GM23248 (cell line): ENCODE data around the gene SCAANT1. TPM values are rescaled to one million over a fixed set of nuclear protein-coding genes. Genes with fewer than 3 reads are reported as not detected.

ENCODE experiments used
- DNase-seq: peaks from one replicate; pipeline ENCODE4 v3.0.0-alpha.2; 2015
- H2AFZ ChIP-seq: fragments of 200-600 bp; sonication (generic); 2 replicates; pipeline ENCODE4 v1.6.1; 2016; ENCODE audit warnings: antibody characterized with exemption
- H3F3A ChIP-seq: fragments of 200-600 bp; sonication (generic); 2 replicates; pipeline ENCODE4 v1.6.1; 2016; ENCODE audit warnings: mild to moderate bottlenecking, antibody characterized with exemption, mixed run types; ENCODE audit not compliant: insufficient read depth
- H3K27ac ChIP-seq: fragments of 200-600 bp; sonication (generic); 2 replicates; pipeline ENCODE4 v1.5.1; 2016; ENCODE audit warnings: mild to moderate bottlenecking
- H3K27me3 ChIP-seq: fragments of 200-600 bp; sonication (generic); replicated peaks from 2 replicates; pipeline ENCODE4 v1.6.1; 2016; ENCODE audit warnings: mild to moderate bottlenecking; ENCODE audit not compliant: insufficient read depth
- H3K36me3 ChIP-seq: fragments of 200-600 bp; sonication (generic); 2 replicates; pipeline ENCODE4 v1.6.1; 2016; ENCODE audit warnings: low read depth, mild to moderate bottlenecking
- H3K4me1 ChIP-seq: fragments of 200-600 bp; sonication (generic); 2 replicates; pipeline ENCODE4 v1.6.1; 2016; ENCODE audit warnings: mild to moderate bottlenecking; ENCODE audit not compliant: insufficient read depth
- H3K4me2 ChIP-seq: fragments of 200-600 bp; sonication (generic); one replicate; pipeline ENCODE4 v1.6.1; 2016; ENCODE audit warnings: mild to moderate bottlenecking; ENCODE audit not compliant: unreplicated experiment
- H3K4me3 ChIP-seq: fragments of 200-600 bp; sonication (generic); 2 replicates; pipeline ENCODE4 v1.5.1; 2016; ENCODE audit warnings: mild to moderate bottlenecking
- H3K79me2 ChIP-seq: fragments of 200-600 bp; sonication (generic); 2 replicates; pipeline ENCODE4 v1.6.1; 2016; ENCODE audit warnings: mild to moderate bottlenecking; ENCODE audit not compliant: insufficient read depth
- H3K9ac ChIP-seq: fragments of 200-600 bp; sonication (generic); 2 replicates; pipeline ENCODE4 v1.6.1; 2016; ENCODE audit warnings: mild to moderate bottlenecking
- H3K9me2 ChIP-seq: fragments of 200-600 bp; sonication (generic); 2 replicates; pipeline ENCODE4 v1.6.1; 2016; ENCODE audit warnings: mixed run types, mild to moderate bottlenecking, moderate library complexity; ENCODE audit not compliant: insufficient read depth
- H3K9me3 ChIP-seq: fragments of 200-600 bp; sonication (generic); one replicate; pipeline ENCODE4 v1.6.1; 2017; ENCODE audit warnings: low read depth
- H4K20me1 ChIP-seq: fragments of 200-600 bp; sonication (generic); 2 replicates; pipeline ENCODE4 v1.6.0; 2016; ENCODE audit not compliant: insufficient read depth
- EZH2 ChIP-seq: fragments of 200-600 bp; sonication (generic); IDR thresholded peaks from 2 replicates; pipeline ENCODE4 v1.6.1; 2018; ENCODE audit warnings: antibody characterized with exemption, mild to moderate bottlenecking; ENCODE audit not compliant: insufficient read depth, poor library complexity, severe bottlenecking
- EZH2phosphoT487 ChIP-seq: fragments of 200-600 bp; sonication (generic); IDR thresholded peaks from 2 replicates; pipeline ENCODE4 v1.6.1; 2018; ENCODE audit warnings: antibody characterized with exemption, moderate library complexity, mild to moderate bottlenecking, low read depth; ENCODE audit not compliant: insufficient read depth
- WGBS, 2 experiments: methylation state at CpG; one replicate each; pipeline ENCODE4 v1.1.6; 2015 to 2017; ENCODE audit warnings: low lambda C conversion rate in 2 of 2, low coverage in 1 of 2; ENCODE audit errors: missing lambda C conversion rate in 2 of 2; 5-methylcytosine and 5-hydroxymethylcytosine counted together
- in situ Hi-C: fragments of 300-500 bp; cut with MboI; formaldehyde crosslinking; loops from 2 replicates; pipeline ENCODE4 v1.15.0; 2020
- polyA plus RNA-seq: library from polyadenylated mRNA; unstranded; fragments of >200 nt; fragmentation: Nextera tagmentation; extraction: Ambion mirVana; gene quantifications from 2 replicates; pipeline ENCODE4 v1.2.1, GENCODE V29; 2016
- total RNA-seq: library from RNA; depleted of rRNA; stranded (reverse); fragments of >200 nt; shearing (Covaris generic); gene quantifications from 2 replicates; pipeline ENCODE4 v1.2.3, GENCODE V29; 2014

Gene SCAANT1
- total and polyA plus RNA-seq, 2 experiments from 2014 or later, result not detected

DNA sequence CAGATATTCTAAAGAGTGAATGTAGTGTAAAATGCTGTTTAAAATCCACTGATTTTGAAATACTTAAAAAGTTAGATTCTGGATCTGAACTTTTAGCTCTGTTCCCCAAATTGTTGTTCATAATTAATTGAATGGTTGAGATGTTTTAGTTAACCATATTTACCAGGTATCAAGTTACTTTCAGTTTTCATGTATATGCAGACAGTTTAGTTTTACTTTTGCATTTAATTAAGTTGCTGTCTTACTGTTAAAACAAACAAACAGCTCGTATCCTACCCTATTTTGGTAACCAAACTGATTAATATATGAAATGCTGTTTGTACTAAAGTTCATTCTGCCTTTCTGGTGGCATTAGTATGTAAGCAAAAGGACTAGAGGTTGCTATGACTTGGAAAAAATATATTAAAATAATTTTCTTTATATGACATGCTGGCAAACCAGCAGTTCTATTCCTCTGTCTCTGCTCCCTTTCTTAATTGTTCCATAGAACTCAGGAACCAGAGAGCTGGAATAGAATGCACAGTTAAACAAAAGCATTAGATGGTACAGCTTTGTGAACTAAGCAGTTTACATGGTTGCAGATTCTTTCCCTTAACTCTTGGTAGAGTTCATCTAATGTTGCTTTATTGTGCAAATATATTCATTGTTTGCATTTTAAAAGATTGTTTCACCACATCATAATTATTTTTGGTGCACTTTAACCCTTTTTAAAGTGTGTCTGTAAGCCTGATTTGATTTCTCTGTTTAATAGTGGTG is 39.5 kb upstream of the SCAANT1 start:
- H3K4me1 ChIP-seq, result peaks cover 43% of the 10 kb centered on the region
- H3K9ac ChIP-seq, result no peak overlapping the region
- H3K36me3 ChIP-seq, result no peaks in the 10 kb centered on the region
- WGBS, 2 experiments, result 43 to 45% methylated on average over 1 of the region's 1 CpG
- TF ChIP-seq EZH2phosphoT487, result no peak
- no peak for TF ChIP-seq EZH2
- no peak overlapping the region for H3K4me3 ChIP-seq
- peaks cover 94% of the 10 kb centered on the region for H3K79me2 ChIP-seq
- peak overlapping the region; percentile 3; the same call in 1 of the 2 replicates for H3K27ac ChIP-seq
- peak overlapping the region; percentile 10 for H3K4me2 ChIP-seq
- no peak for DNase-seq
- no peaks in the 10 kb centered on the region for H3K9me3 ChIP-seq
- H3K9me2 ChIP-seq, result no peaks in the 10 kb centered on the region
- no peak overlapping the region for H2AFZ ChIP-seq
- 0 out of 2 replicates have a peak, but pooled peaks cover 6% of the 10 kb centered on the region for H3F3A ChIP-seq
- H4K20me1 ChIP-seq, result no peaks in the 10 kb centered on the region
- in situ Hi-C loops, result no loop called here
- H3K27me3 ChIP-seq, result no peaks in the 10 kb centered on the region

DNA sequence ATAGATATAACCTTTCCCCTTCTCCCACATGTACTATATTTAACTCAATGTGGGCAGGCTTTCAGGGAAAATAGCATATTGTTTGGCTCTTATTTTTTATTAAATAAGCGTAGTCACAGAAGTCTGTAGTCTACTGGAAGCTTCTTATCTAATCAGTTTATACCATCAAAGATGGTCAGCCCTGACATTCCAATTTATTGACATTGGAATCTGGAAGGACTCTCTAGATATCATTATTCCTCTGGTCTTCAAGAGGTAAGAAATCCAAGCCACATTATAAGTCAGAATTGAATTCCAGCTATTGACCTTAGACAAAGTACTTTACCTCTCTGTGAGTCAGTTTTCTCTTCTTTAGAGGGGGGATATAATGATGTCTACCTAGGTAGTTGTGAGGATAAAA is 38.5 kb upstream of the SCAANT1 start:
- Histone ChIP-seq H3K9me2 (no peaks in the 10 kb centered on the region), H3F3A (0 out of 2 replicates have a peak, but pooled peaks cover 6% of the 10 kb centered on the region), H3K9me3 (no peaks in the 10 kb centered on the region), H2AFZ (no peak overlapping the region), H4K20me1 (no peaks in the 10 kb centered on the region), H3K27ac (no peak overlapping the region), H3K36me3 (no peaks in the 10 kb centered on the region), H3K27me3 (no peaks in the 10 kb centered on the region), H3K9ac (no peak overlapping the region), H3K79me2 (peaks cover 94% of the 10 kb centered on the region), H3K4me1 (peaks cover 43% of the 10 kb centered on the region), H3K4me3 (no peak overlapping the region), H3K4me2 (no peak overlapping the region)
- 81 to 100% methylated on average over 1 of the region's 1 CpG for WGBS, 2 experiments
- TF ChIP-seq EZH2phosphoT487 (no peak), EZH2 (no peak)
- no peak for DNase-seq
- in situ Hi-C loops, result no loop called here

DNA sequence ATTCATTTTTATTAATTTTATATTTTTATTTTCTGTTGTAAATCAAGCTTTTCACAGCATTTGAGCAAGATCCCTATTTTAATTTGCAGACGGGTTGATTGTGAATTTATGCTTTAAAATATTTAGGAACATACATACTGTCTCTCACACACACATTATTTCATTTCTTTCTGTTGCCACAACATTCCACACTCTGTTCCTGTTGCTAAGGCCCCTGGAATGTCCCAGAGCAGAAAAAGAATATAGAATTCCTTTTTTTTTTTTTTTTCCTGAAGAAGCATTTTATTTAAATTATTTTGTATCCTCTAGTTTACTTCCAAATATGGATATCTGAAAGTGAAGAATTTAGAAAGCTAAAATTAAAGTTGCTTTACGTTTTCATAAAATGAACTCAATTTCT is 36.8 kb upstream of the SCAANT1 start:
- no peaks in the 10 kb centered on the region for H4K20me1 ChIP-seq
- peaks cover 97% of the 10 kb centered on the region for H3K79me2 ChIP-seq
- peak overlapping the region; percentile 54 for H3K9ac ChIP-seq
- no peaks in the 10 kb centered on the region for H3K27me3 ChIP-seq
- WGBS, 2 experiments, result 75 to 76% methylated on average over 2 of the region's 2 CpGs
- no peak overlapping the region for H3K4me3 ChIP-seq
- peaks cover 43% of the 10 kb centered on the region for H3K4me1 ChIP-seq
- 0 out of 2 replicates have a peak, but pooled peaks cover 6% of the 10 kb centered on the region for H3F3A ChIP-seq
- H3K9me2 ChIP-seq, result no peaks in the 10 kb centered on the region
- no peak overlapping the region for H3K4me2 ChIP-seq
- DNase-seq, result peak; percentile 83
- H2AFZ ChIP-seq, result no peak overlapping the region
- H3K36me3 ChIP-seq, result no peaks in the 10 kb centered on the region; the same call in 1 of the 2 replicates
- no peak for TF ChIP-seq EZH2phosphoT487
- TF ChIP-seq EZH2, result no peak
- in situ Hi-C loops, result no loop called here
- H3K27ac ChIP-seq, result peak overlapping the region; percentile 74
- no peaks in the 10 kb centered on the region for H3K9me3 ChIP-seq

DNA sequence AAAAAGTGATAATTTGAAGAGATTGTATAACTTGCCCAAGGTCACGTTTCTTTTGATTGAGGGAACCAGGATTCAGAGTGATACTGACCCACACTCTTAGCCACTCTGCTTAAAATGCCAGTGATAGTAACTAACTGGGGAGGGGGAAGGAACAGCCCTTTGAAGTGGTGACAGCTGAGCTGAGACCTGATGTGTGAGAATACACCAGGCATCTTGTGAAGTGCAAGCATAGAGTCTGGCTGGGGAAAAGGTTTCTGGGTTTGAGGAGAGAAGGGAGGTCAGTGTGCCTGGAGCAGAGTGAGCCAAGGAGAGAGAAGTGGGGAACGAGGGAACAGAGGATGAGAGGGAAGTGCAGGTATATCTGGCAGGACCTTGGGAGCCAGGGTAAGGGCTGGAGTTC is 35.4 kb upstream of the SCAANT1 start:
- Histone ChIP-seq H3K27me3 (no peaks in the 10 kb centered on the region), H3F3A (0 out of 2 replicates have a peak, but pooled peaks cover 6% of the 10 kb centered on the region), H3K79me2 (peaks cover 98% of the 10 kb centered on the region), H3K4me3 (no peak overlapping the region), H3K27ac (no peak overlapping the region), H3K4me1 (peaks cover 43% of the 10 kb centered on the region), H3K9ac (no peak overlapping the region), H4K20me1 (no peaks in the 10 kb centered on the region), H3K9me2 (no peaks in the 10 kb centered on the region), H2AFZ (no peak overlapping the region), H3K9me3 (no peaks in the 10 kb centered on the region), H3K36me3 (no peaks in the 10 kb centered on the region; the same call in 1 of the 2 replicates), H3K4me2 (no peak overlapping the region)
- TF ChIP-seq EZH2 (no peak), EZH2phosphoT487 (no peak)
- in situ Hi-C loops, result no loop called here
- 96 to 97% methylated on average over 2 of the region's 2 CpGs for WGBS, 2 experiments
- no peak for DNase-seq
